Prostate gland (tissue), 2 donors: ENCODE measurements around the gene TAOK1. TPM values are rescaled to one million over a fixed set of nuclear protein-coding genes. Genes with fewer than 3 reads are reported as not detected.

Source experiments
- DNase-seq: peaks from one replicate; pipeline ENCODE4 v3.0.0-alpha.2; 2019; ENCODE audit warnings: low spot score
- H3K27ac ChIP-seq, 2 donors: fragments of 200-600 bp; sonication (generic); 2 replicates each; pipeline ENCODE4 v1.5.1; 2017 to 2019
- H3K27me3 ChIP-seq: fragments of 200-600 bp; sonication (generic); replicated peaks from 2 replicates; pipeline ENCODE4 v1.5.1; 2019; ENCODE audit not compliant: insufficient read depth
- H3K36me3 ChIP-seq, 2 donors: fragments of 200-600 bp; sonication (generic); 1 replicate in 1 of 2; 2 replicates in 1 of 2; pipeline versions ENCODE4 v1.5.1 to v1.8.1; 2017 to 2019
- H3K4me1 ChIP-seq: fragments of 200-600 bp; sonication (generic); replicated peaks from 2 replicates; pipeline ENCODE4 v1.5.1; 2019
- H3K4me3 ChIP-seq, 2 donors: fragments of 200-600 bp; sonication (generic); 2 replicates each; pipeline ENCODE4 v1.5.1; 2017 to 2019
- H3K9me3 ChIP-seq: fragments of 200-600 bp; sonication (generic); 2 replicates; pipeline ENCODE4 v1.5.1; 2017
- POLR2A ChIP-seq: fragments of 450-650 bp; IDR thresholded peaks from one replicate; pipeline ENCODE4 v1.6.1; 2016; ENCODE audit warnings: antibody characterized with exemption, mild to moderate bottlenecking
- POLR2AphosphoS5 ChIP-seq: sonication (generic); formaldehyde crosslinking; IDR thresholded peaks from one replicate; pipeline ENCODE4 v1.6.1; 2017; ENCODE audit warnings: antibody characterized with exemption
- WGBS: methylation state at CpG from one replicate; pipeline ENCODE4 v1.1.5; 2018; 5-methylcytosine and 5-hydroxymethylcytosine counted together
- intact Hi-C: fragments of 100-400 bp; cut with DNase I; formaldehyde crosslinking; loops from one replicate; pipeline ENCODE4 v1.14.2; 2022
- total RNA-seq, 2 donors: library from RNA; depleted of rRNA; stranded (reverse); fragments of >200 nt; gene quantifications; one replicate each; pipeline ENCODE4 v1.1.0, GENCODE V29; 2016
- TF ChIP-seq, protein P1 (sequence below), 4 experiments: fragments of 200-600 bp in 2 of 4; fragments of 450-650 bp in 2 of 4; sonication (generic) in 2 of 4; IDR thresholded peaks; 1 replicate in 3 of 4; 2 replicates in 1 of 4; pipeline ENCODE4 v1.5.1; 2016 to 2019; ENCODE audit warnings: antibody characterized with exemption in 4 of 4, mild to moderate bottlenecking in 2 of 4, moderate library complexity in 2 of 4

The TAOK1 gene
- total RNA-seq, 2 donors from 2014 or later = 27.4 to 80.5 TPM

DNA sequence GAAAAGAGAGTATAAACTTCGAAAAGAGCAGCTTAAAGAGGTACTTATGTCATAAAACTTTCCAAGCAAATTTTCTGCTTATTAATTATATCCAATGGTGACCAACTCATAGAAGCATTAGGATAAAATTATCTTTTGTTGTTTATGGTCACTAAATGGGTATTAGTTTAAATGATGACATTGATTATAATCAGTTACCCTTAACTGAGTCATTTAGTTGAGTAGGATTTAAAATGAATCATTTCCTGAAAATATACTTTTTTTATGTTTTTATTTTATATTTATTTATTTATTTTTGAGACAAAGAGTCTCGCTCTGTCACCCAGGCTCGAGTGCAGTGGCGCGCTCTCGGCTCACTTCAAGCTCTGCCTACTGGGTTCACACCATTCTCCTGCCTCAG is 120.8 kb downstream of the TAOK1 start:
- H3K4me3 ChIP-seq = no peak overlapping the region
- intact Hi-C loops = no loop called here
- no peaks in the 10 kb centered on the region for H3K36me3 ChIP-seq
- DNase-seq = no peak
- H3K27me3 ChIP-seq = no peaks in the 10 kb centered on the region
- H3K4me1 ChIP-seq = no peaks in the 10 kb centered on the region
- TF ChIP-seq, protein P1, sequence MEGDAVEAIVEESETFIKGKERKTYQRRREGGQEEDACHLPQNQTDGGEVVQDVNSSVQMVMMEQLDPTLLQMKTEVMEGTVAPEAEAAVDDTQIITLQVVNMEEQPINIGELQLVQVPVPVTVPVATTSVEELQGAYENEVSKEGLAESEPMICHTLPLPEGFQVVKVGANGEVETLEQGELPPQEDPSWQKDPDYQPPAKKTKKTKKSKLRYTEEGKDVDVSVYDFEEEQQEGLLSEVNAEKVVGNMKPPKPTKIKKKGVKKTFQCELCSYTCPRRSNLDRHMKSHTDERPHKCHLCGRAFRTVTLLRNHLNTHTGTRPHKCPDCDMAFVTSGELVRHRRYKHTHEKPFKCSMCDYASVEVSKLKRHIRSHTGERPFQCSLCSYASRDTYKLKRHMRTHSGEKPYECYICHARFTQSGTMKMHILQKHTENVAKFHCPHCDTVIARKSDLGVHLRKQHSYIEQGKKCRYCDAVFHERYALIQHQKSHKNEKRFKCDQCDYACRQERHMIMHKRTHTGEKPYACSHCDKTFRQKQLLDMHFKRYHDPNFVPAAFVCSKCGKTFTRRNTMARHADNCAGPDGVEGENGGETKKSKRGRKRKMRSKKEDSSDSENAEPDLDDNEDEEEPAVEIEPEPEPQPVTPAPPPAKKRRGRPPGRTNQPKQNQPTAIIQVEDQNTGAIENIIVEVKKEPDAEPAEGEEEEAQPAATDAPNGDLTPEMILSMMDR (IDR thresholded peaks at IDR 0.05) = no peak
- no peak for TF ChIP-seq POLR2A
- no peak for TF ChIP-seq POLR2AphosphoS5
- 95% methylated on average over 6 of the region's 6 CpGs for WGBS
- H3K9me3 ChIP-seq = no peaks in the 10 kb centered on the region
- H3K27ac ChIP-seq = no peak overlapping the region

DNA sequence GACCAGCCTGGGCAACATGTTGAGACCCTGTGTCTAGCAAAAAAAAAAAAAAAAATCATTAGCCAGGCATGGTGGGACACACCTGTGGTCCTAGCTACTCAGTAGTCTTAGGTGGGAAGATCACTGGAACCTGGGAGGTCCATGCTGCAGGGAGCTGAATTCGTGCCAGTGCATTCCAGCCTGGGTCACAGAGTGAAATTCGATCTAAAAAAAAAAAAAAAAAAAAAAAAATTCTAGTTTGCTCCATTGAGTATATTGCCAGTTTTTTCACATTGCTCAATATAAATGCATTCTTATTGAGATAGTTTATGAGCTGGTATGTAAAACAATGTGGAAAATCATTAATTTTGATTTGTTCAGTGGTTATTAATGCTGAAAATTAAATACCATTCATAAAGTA is 124.6 kb downstream of the TAOK1 start:
- Histone ChIP-seq H3K27ac (no peak overlapping the region), H3K27me3 (no peaks in the 10 kb centered on the region), H3K4me3 (no peak overlapping the region), H3K9me3 (no peaks in the 10 kb centered on the region), H3K36me3 (peaks cover 0 to 7% of the 10 kb centered on the region in 2 donors), H3K4me1 (no peaks in the 10 kb centered on the region)
- intact Hi-C loops = no loop called here
- WGBS = 19% methylated on average over 2 of the region's 2 CpGs
- no peak for DNase-seq
- TF ChIP-seq POLR2AphosphoS5 (no peak), POLR2A (no peak)
- TF ChIP-seq, protein P1 (IDR thresholded peaks at IDR 0.05) = no peak

DNA sequence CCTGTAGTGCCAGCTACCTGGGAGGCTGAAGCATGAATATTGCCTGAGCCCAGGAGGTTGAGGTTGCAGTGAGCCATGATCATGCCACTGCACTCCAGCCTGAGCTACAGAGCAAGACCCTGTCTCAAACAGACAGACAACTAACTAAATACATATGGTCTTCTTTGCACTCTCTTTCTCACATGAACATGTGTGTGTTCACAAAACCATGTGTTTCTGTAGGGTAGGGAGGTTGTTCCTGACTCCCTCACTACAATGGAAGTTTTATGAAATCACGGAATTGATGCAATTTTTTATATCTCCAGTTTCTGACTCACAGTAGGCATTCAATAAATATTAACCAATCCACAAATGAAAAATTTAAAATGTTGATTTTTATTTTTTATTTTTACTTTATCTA is 128.2 kb downstream of the TAOK1 start:
- Histone ChIP-seq H3K4me3 (no peak overlapping the region), H3K36me3 (peaks cover 0 to 7% of the 10 kb centered on the region in 2 donors), H3K27ac (no peak overlapping the region), H3K4me1 (no peaks in the 10 kb centered on the region), H3K27me3 (no peaks in the 10 kb centered on the region), H3K9me3 (no peaks in the 10 kb centered on the region)
- 91% methylated on average over 1 of the region's 1 CpG for WGBS
- TF ChIP-seq, protein P1 (IDR thresholded peaks at IDR 0.05) = no peak
- TF ChIP-seq POLR2AphosphoS5 = no peak
- TF ChIP-seq POLR2A = no peak
- intact Hi-C loops = no loop called here
- no peak for DNase-seq

DNA sequence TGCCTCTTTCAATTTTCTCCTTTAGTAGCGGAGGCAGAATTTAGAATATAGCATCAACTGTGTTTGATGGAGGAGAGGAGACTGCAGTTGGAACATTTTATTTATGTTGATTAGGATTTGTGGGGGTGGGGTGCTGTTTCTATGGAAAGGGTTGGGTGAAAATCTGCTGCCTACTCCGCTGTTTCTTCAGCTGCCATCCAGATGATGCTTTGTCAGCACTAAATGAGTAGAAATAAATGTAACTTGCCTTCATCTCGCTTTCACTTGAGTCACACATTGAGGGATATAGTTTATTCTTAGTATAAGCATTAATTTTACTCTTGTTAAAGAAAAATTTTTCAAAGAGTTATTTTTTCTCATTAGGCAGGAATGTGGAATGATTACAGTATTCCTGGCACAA is 134.5 kb downstream of the TAOK1 start:
- DNase-seq = no peak
- Histone ChIP-seq H3K9me3 (no peaks in the 10 kb centered on the region), H3K27me3 (no peaks in the 10 kb centered on the region), H3K27ac (no peak overlapping the region), H3K4me3 (no peak overlapping the region), H3K4me1 (no peaks in the 10 kb centered on the region), H3K36me3 (no peaks in the 10 kb centered on the region)
- intact Hi-C loops = no loop called here
- no peak for TF ChIP-seq POLR2AphosphoS5
- TF ChIP-seq POLR2A = no peak
- TF ChIP-seq, protein P1 (IDR thresholded peaks at IDR 0.05) = no peak
- 96% methylated on average over 3 of the region's 3 CpGs for WGBS

DNA sequence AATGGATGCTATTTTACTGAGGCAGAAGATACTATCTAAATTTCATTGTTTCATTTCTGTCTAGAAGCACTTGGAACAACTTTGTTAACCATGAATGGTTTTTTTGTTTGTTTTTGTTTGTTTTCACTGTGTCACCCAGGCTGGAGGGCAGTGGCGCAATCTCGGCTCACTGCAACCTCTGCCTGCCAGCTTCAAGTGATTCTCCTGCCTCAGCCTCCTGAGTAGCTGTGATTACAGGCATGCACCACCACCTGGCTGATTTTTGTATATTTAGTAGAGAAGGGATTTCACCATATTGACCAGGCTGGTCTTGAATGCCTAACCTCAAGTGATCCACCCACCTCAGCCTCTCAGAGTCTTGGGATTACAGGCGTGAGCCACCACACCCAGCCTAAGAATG is 136.2 kb downstream of the TAOK1 start:
- no peak for TF ChIP-seq POLR2AphosphoS5
- TF ChIP-seq, protein P1 (IDR thresholded peaks at IDR 0.05) = no peak
- no peak for TF ChIP-seq POLR2A
- WGBS = 89% methylated on average over 3 of the region's 3 CpGs
- Histone ChIP-seq H3K27ac (no peak overlapping the region), H3K4me3 (no peak overlapping the region), H3K36me3 (peaks cover 0 to 3% of the 10 kb centered on the region in 2 donors), H3K27me3 (no peaks in the 10 kb centered on the region), H3K4me1 (no peaks in the 10 kb centered on the region), H3K9me3 (no peaks in the 10 kb centered on the region)
- no peak for DNase-seq
- intact Hi-C loops = no loop called here
